HepG2 (cell line): ENCODE measurements around the gene DCUN1D2. TPM values are rescaled to one million over a fixed set of nuclear protein-coding genes. Genes with fewer than 3 reads are reported as not detected.

Source experiments
- ATAC-seq: fragments of 200-7000 bp; cut with Tn5 transposase; 3 replicates; pipeline ENCODE4 v1.9.1; 2020; ENCODE audit warnings: mild to moderate bottlenecking, moderate library complexity
- BruUV-seq: library from RNA; stranded (reverse); fragments of 400-500 nt; replicated peaks from 2 replicates; lab custom pipeline; 2021; lab: Mats Ljungman, UMichigan
- CTCF ChIA-PET: fragments of 300-600 bp; formaldehyde crosslinking; extraction: SDS; loops from one replicate; lab custom pipeline; 2021; ENCODE audit warnings: low total read pairs, inconsistent platforms, low intra/inter-chr PET ratio; lab: Yijun Ruan, JAX
- POLR2A ChIA-PET: fragments of 350-600 bp; sonication (Branson Sonifier 250); formaldehyde crosslinking; loops from one replicate; lab custom pipeline; 2020; ENCODE audit warnings: antibody characterized with exemption, inconsistent platforms; lab: Yijun Ruan, JAX
- DNase-seq: peaks from one replicate; pipeline ENCODE4 v3.0.0-alpha.2; 2015; ENCODE audit warnings: low spot score
- FAIRE-seq: peaks from 3 replicates; lab custom pipeline; 2011; peaks lifted over from hg19 to GRCh38; lab: Jason Lieb, UNC
- H2AFZ ChIP-seq: one replicate; pipeline ENCODE4 v1.6.1; 2011; ENCODE audit warnings: low read length, inconsistent platforms
- H3K27ac ChIP-seq: fragments of 300-600 bp; 3 replicates; pipeline ENCODE4 v1.8.0; 2011; ENCODE audit warnings: mixed run types, mild to moderate bottlenecking, mixed read lengths, low read length, inconsistent platforms; ENCODE audit not compliant: insufficient read depth; ENCODE audit errors: extremely low read length
- H3K27me3 ChIP-seq, 2 experiments: fragments of 200-600 bp in 1 of 2; 2 replicates in 1 of 2; 3 replicates in 1 of 2; pipeline versions ENCODE4 v1.6.0 to v1.8.0; 2011; ENCODE audit warnings: low read length in 2 of 2, mild to moderate bottlenecking in 2 of 2, moderate library complexity in 2 of 2, inconsistent platforms in 1 of 2; ENCODE audit not compliant: insufficient read depth in 2 of 2, control insufficient read depth in 1 of 2
- H3K36me3 ChIP-seq, 2 experiments: fragments of 200-600 bp in 1 of 2; replicated peaks in 1 of 2; 2 replicates in 1 of 2; 3 replicates in 1 of 2; pipeline versions ENCODE4 v1.5.1 to v1.8.0; 2011; ENCODE audit warnings: low read length in 2 of 2, inconsistent platforms in 1 of 2; ENCODE audit not compliant: insufficient read depth in 2 of 2, control insufficient read depth in 1 of 2
- H3K4me1 ChIP-seq: 2 replicates; pipeline ENCODE4 v1.5.1; 2012; ENCODE audit warnings: low read length, inconsistent platforms; ENCODE audit not compliant: insufficient read depth
- H3K4me2 ChIP-seq: 2 replicates; pipeline ENCODE4 v1.6.0; 2011; ENCODE audit warnings: low read depth, low read length, inconsistent platforms
- H3K4me3 ChIP-seq, 3 experiments: fragments of 200-600 bp in 1 of 3; sonication (generic), shearing (Covaris generic) in 1 of 3; replicated peaks in 1 of 3; 2 replicates each; pipeline ENCODE4 v1.5.1; 2011 to 2016; ENCODE audit warnings: low read length in 3 of 3, inconsistent platforms in 2 of 3, low read depth in 2 of 3, mild to moderate bottlenecking in 2 of 3, control low read depth in 1 of 3, mixed read lengths in 1 of 3; ENCODE audit not compliant: insufficient read depth in 1 of 3
- H3K79me2 ChIP-seq: one replicate; pipeline ENCODE4 v1.6.1; 2011; ENCODE audit warnings: low read length, inconsistent platforms; ENCODE audit not compliant: insufficient read depth
- H3K9ac ChIP-seq: 2 replicates; pipeline ENCODE4 v1.6.0; 2011; ENCODE audit warnings: mild to moderate bottlenecking, low read depth, low read length, inconsistent platforms; ENCODE audit not compliant: insufficient read depth
- H3K9me3 ChIP-seq: 2 replicates; pipeline ENCODE4 v1.5.1; 2012; ENCODE audit warnings: mild to moderate bottlenecking, low read length
- H4K20me1 ChIP-seq: 2 replicates; pipeline ENCODE4 v1.6.0; 2011; ENCODE audit warnings: inconsistent platforms, mild to moderate bottlenecking, low read length, moderate library complexity; ENCODE audit not compliant: insufficient read depth
- CCAR2 ChIP-seq: fragments of 200-400 bp; formaldehyde crosslinking; optimal IDR thresholded peaks from 2 replicates; pipeline ENCODE3; 2018; ENCODE audit warnings: low read depth, mild to moderate bottlenecking, low read length, moderate library complexity
- CENPBD1 ChIP-seq: sonication (generic); formaldehyde crosslinking; IDR thresholded peaks from 2 replicates; pipeline ENCODE4 v1.8.0; 2022; ENCODE audit warnings: missing genetic modification reagents, low read depth, mild to moderate bottlenecking, borderline replicate concordance
- FOSL2 ChIP-seq: sonication (generic); formaldehyde crosslinking; IDR thresholded peaks from 2 replicates; pipeline ENCODE4 v1.4.0; 2020; ENCODE audit warnings: missing genetic modification reagents
- FOXO1 ChIP-seq: sonication (generic); formaldehyde crosslinking; IDR thresholded peaks from 2 replicates; pipeline ENCODE4 v1.4.0; 2020; ENCODE audit warnings: missing genetic modification reagents
- NFKBIZ ChIP-seq: IDR thresholded peaks from 2 replicates; pipeline ENCODE4 v1.6.1; 2018; ENCODE audit warnings: missing genetic modification reagents, missing compliant biosample characterization
- NRL ChIP-seq: sonication (generic); formaldehyde crosslinking; IDR thresholded peaks from 2 replicates; pipeline ENCODE4 v1.5.0; 2020; ENCODE audit warnings: missing genetic modification reagents, mild to moderate bottlenecking, moderate library complexity, borderline replicate concordance
- TBP ChIP-seq: sonication (generic); formaldehyde crosslinking; IDR thresholded peaks from 2 replicates; pipeline ENCODE4 v1.5.0; 2020; ENCODE audit warnings: missing genetic modification reagents
- ZMYM4 ChIP-seq: sonication (generic); formaldehyde crosslinking; IDR thresholded peaks from 2 replicates; pipeline ENCODE4 v1.8.1; 2023; ENCODE audit warnings: mild to moderate bottlenecking, missing genetic modification reagents
- ZNF329 ChIP-seq: sonication (generic); formaldehyde crosslinking; IDR thresholded peaks from 2 replicates; pipeline ENCODE4 v1.9.0; 2021; ENCODE audit warnings: low read depth, mild to moderate bottlenecking, missing genetic modification reagents
- ZNF335 ChIP-seq: sonication (generic); formaldehyde crosslinking; IDR thresholded peaks from 2 replicates; pipeline ENCODE4 v1.4.0; 2020; ENCODE audit warnings: missing genetic modification reagents
- ZNF556 ChIP-seq: sonication (generic); formaldehyde crosslinking; IDR thresholded peaks from 2 replicates; pipeline ENCODE4 v1.4.0; 2020; ENCODE audit warnings: mild to moderate bottlenecking, missing genetic modification reagents, borderline replicate concordance
- WGBS: methylation state at CpG from one replicate; pipeline ENCODE4 v1.1.6; 2017; ENCODE audit warnings: low lambda C conversion rate; 5-methylcytosine and 5-hydroxymethylcytosine counted together
- in situ Hi-C: cut with HindIII; loops from 2 replicates; pipeline ENCODE4 v1.10.0; 2017; ENCODE audit warnings: low pct_unique_long_range_greater_than_20kb; ENCODE audit not compliant: extremely low pct_ligation_motif_present
- intact Hi-C: fragments of 100-400 bp; cut with micrococcal nuclease; formaldehyde crosslinking; loops from one replicate; pipeline ENCODE4 v1.10.0; 2022; ENCODE audit not compliant: unreplicated experiment
- polyA plus RNA-seq, 8 experiments: library from polyadenylated mRNA; depleted of rRNA in 3 of 8; stranded (reverse) in 7 of 8; unstranded in 1 of 8; fragments of >200 nt; fragmentation: Illumina TruSeq in 4 of 8; extraction: Trizol in 4 of 8; gene quantifications; 2 replicates each; pipeline versions ENCODE4 v1.2.1 to v1.2.3, GENCODE V29; 2011 to 2016; ENCODE audit warnings: low read depth in 4 of 8, missing spikeins in 1 of 8, mixed read lengths in 1 of 8; ENCODE audit not compliant: insufficient read depth in 1 of 8
- total RNA-seq, 5 experiments: library from RNA; depleted of rRNA; stranded (reverse); fragments of >200 nt; fragmentation: Illumina TruSeq; extraction: Trizol; gene quantifications; 2 replicates each; pipeline ENCODE4 v1.2.3, GENCODE V29; 2016; ENCODE audit warnings: low read depth in 1 of 5
- TF ChIP-seq, protein P1 (sequence below), 2 experiments: sonication (generic) in 1 of 2; formaldehyde crosslinking in 1 of 2; IDR thresholded peaks; 2 replicates each; pipeline versions ENCODE4 v1.4.0 to v1.6.1; 2016 to 2020; ENCODE audit warnings: borderline replicate concordance in 1 of 2, low read depth in 1 of 2, mild to moderate bottlenecking in 1 of 2, missing genetic modification reagents in 1 of 2
- TF ChIP-seq, protein P2 (sequence below): sonication (generic); IDR thresholded peaks from 2 replicates; pipeline ENCODE4 v1.6.1; 2016; ENCODE audit warnings: low read depth, borderline replicate concordance
- TF ChIP-seq, protein P3 (sequence below), 2 experiments: IDR thresholded peaks; 2 replicates each; pipeline ENCODE4 v1.6.1; 2011 to 2012; ENCODE audit warnings: low read length in 2 of 2, borderline replicate concordance in 1 of 2, low read depth in 1 of 2, mild to moderate bottlenecking in 1 of 2, moderate library complexity in 1 of 2

Gene DCUN1D2
- total and polyA plus RNA-seq, 2 of the 13 experiments (the other 11 are each of a cell fraction or from before 2014, with no cell fraction given): 9.1 to 9.6 TPM

- BruUV-seq: TSS peak; percentile 26
- FAIRE-seq (no peak), ATAC-seq (no peak), DNase-seq (no peak)
- Histone ChIP-seq H3K4me1 (no peaks in the 10 kb centered on the region), H3K9me3 (no peaks in the 10 kb centered on the region), H3K4me2 (no peak overlapping the region), H2AFZ (no peak overlapping the region), H3K4me3 (no peak overlapping the region), H3K79me2 (peaks cover 2% of the 10 kb centered on the region), H4K20me1 (no peaks in the 10 kb centered on the region), H3K27me3 (no peaks in the 10 kb centered on the region), H3K27ac (no peak overlapping the region), H3K36me3 (peaks cover 12 to 21% of the 10 kb centered on the region in 2 experiments; a peak in 4 of 5 replicates), H3K9ac (no peak overlapping the region)
- intact Hi-C loops (no loop called here), in situ Hi-C loops (no loop called here)
- 98% methylated on average over 21 of the region's 21 CpGs for WGBS
- ChIA-PET POLR2A (no interaction called here), CTCF (no interaction called here)
- TF ChIP-seq ZNF335 (CRISPR knock-in tag) (no peak), TBP (no peak), NFKBIZ (CRISPR knock-in tag) (no peak), FOXO1 (CRISPR knock-in tag) (no peak), CENPBD1 (CRISPR knock-in tag) (no peak), ZNF556 (CRISPR knock-in tag) (no peak), FOSL2 (CRISPR knock-in tag) (no peak), ZNF329 (CRISPR knock-in tag) (no peak), NRL (no peak), CCAR2 (no peak), ZMYM4 (no peak)
- TF ChIP-seq, protein P1, sequence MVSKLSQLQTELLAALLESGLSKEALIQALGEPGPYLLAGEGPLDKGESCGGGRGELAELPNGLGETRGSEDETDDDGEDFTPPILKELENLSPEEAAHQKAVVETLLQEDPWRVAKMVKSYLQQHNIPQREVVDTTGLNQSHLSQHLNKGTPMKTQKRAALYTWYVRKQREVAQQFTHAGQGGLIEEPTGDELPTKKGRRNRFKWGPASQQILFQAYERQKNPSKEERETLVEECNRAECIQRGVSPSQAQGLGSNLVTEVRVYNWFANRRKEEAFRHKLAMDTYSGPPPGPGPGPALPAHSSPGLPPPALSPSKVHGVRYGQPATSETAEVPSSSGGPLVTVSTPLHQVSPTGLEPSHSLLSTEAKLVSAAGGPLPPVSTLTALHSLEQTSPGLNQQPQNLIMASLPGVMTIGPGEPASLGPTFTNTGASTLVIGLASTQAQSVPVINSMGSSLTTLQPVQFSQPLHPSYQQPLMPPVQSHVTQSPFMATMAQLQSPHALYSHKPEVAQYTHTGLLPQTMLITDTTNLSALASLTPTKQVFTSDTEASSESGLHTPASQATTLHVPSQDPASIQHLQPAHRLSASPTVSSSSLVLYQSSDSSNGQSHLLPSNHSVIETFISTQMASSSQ (IDR thresholded peaks at IDR 0.05; ENCODE audit: low read depth): no peak
- TF ChIP-seq, protein P1 (CRISPR knock-in tag; IDR thresholded peaks at IDR 0.05; ENCODE audit: borderline replicate concordance): no peak
- TF ChIP-seq, protein P2, sequence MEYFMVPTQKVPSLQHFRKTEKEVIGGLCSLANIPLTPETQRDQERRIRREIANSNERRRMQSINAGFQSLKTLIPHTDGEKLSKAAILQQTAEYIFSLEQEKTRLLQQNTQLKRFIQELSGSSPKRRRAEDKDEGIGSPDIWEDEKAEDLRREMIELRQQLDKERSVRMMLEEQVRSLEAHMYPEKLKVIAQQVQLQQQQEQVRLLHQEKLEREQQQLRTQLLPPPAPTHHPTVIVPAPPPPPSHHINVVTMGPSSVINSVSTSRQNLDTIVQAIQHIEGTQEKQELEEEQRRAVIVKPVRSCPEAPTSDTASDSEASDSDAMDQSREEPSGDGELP: no peak
- TF ChIP-seq, protein P3, sequence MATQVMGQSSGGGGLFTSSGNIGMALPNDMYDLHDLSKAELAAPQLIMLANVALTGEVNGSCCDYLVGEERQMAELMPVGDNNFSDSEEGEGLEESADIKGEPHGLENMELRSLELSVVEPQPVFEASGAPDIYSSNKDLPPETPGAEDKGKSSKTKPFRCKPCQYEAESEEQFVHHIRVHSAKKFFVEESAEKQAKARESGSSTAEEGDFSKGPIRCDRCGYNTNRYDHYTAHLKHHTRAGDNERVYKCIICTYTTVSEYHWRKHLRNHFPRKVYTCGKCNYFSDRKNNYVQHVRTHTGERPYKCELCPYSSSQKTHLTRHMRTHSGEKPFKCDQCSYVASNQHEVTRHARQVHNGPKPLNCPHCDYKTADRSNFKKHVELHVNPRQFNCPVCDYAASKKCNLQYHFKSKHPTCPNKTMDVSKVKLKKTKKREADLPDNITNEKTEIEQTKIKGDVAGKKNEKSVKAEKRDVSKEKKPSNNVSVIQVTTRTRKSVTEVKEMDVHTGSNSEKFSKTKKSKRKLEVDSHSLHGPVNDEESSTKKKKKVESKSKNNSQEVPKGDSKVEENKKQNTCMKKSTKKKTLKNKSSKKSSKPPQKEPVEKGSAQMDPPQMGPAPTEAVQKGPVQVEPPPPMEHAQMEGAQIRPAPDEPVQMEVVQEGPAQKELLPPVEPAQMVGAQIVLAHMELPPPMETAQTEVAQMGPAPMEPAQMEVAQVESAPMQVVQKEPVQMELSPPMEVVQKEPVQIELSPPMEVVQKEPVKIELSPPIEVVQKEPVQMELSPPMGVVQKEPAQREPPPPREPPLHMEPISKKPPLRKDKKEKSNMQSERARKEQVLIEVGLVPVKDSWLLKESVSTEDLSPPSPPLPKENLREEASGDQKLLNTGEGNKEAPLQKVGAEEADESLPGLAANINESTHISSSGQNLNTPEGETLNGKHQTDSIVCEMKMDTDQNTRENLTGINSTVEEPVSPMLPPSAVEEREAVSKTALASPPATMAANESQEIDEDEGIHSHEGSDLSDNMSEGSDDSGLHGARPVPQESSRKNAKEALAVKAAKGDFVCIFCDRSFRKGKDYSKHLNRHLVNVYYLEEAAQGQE (IDR thresholded peaks at IDR 0.05; ENCODE audit: borderline replicate concordance in 1 of 2, low read depth in 1 of 2, low read length in 2 of 2): no peak
These were observed 27.7 kb upstream of the DCUN1D2 start for GRCh38 chr13:113518076-113518803.
